ACHN (cell line): ENCODE results near the gene TEX264.

ENCODE experiments used
- DNase-seq: peaks from one replicate; pipeline ENCODE4 v3.0.0-alpha.2; 2015
- in situ Hi-C: cut with HindIII; loops from 2 replicates; pipeline ENCODE4 v1.10.0; 2017; ENCODE audit warnings: low sequenced_read_pairs, low pct_ligation_motif_present, low pct_unique_long_range_greater_than_20kb

The TEX264 gene

GRCh38 chr3:51673181-51673801 is 2.2 kb downstream of the TEX264 start:
- DNase-seq: no peak
- in situ Hi-C loops: no loop called here

GRCh38 chr3:51673802-51674654 is 3.0 kb downstream of the TEX264 start:
- DNase-seq: no peak
- in situ Hi-C loops: no loop called here

- in situ Hi-C loops: no loop called here
- DNase-seq: peak; percentile 43
Measured at GRCh38 chr3:51675201-51675611, 4.2 kb downstream of the TEX264 start.

DNA sequence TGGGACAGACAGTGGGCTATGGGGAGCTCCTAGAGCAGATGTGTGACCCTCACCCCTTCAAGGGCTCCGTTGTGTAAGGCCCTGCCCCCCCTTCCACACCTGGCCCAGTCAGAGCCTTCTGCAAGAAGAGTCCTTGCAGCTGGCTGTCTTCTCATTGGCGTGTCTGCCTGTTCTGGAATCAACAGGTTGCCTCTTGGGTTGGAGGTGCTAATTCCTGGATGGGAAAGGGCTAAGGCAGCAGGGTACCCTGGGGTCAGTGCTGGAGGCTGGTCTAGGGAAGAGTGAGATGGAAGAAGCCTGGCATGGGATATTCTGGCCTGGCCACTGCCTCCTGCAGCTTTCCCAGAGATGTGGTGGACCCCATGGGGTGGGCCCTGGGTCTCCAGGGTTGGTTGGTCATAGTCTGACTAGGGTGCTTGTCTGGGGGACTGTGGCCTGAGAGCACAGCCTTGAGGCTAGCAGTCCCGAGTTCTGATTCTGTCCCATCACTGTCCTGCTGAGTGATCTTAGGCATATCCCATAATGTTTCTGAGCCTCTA is 5.1 kb downstream of the TEX264 start:
- in situ Hi-C loops: no loop called here
- no peak for DNase-seq

DNA sequence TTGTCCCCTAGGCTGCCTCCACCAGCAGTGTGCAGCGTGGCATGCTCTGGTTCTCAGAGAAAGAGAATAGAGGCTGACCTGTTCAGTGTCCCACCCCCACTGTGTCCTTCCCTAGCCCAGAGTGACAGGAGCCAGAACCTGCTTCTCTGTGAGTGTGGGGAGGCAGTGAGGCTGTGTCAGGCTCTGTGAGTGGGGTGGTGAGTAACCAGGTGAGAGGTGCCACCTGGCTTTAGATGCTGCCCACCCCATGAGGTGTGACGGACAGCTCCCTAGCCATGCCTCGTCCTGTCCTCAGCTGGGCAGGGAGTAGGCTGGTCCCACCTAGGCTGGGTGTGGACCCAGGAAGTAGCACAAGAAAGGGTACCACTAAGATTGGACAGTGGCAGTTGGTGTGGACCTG is 6.3 kb downstream of the TEX264 start:
- no peak for DNase-seq
- in situ Hi-C loops: no loop called here

DNA sequence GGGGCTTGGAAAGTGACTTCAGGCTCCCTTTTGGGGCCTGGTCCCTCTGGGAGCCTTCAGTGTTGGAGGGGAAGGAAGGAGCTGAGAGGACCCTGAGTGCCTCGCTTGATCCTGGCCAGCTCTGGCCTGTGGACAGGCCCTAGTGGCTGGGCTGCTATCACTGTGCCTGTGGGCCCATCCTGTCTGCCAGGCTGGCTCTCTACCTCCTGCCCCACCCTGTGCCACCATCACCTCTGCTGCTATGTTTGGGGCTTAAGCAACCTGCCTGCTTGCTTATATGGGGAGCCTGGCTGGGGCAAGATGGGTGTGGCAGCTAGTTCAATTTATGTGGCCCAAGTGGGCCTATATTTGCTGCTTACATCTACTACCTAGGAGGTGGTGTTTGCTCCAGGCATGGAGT is 7.1 kb downstream of the TEX264 start:
- DNase-seq: no peak
- in situ Hi-C loops: no loop called here

DNA sequence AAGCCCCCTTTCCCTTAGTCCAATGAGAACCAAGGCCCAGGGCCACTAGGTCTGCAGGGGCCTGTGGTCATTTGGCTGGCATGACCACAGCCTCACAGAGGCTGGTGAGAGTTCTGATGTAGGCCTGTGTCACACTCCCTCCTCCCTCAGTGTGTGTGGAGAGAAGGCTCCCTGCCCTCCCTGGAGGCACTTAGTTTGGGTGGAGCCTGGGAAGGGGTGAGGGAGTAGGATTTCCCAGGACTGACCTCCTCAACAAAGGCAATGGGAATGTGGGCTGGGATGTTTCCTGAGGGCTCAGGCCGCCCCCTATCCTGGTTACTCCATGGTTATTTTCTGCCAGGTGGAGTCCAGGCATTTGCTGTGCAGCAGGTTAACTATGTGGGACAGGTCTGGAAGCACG is 7.6 kb downstream of the TEX264 start:
- in situ Hi-C loops: no loop called here
- DNase-seq: no peak

GRCh38 chr3:51679318-51679717 is 8.3 kb downstream of the TEX264 start:
- DNase-seq: no peak
- in situ Hi-C loops: no loop called here

GRCh38 chr3:51679777-51680176 is 8.7 kb downstream of the TEX264 start:
- DNase-seq: no peak
- in situ Hi-C loops: no loop called here

DNA sequence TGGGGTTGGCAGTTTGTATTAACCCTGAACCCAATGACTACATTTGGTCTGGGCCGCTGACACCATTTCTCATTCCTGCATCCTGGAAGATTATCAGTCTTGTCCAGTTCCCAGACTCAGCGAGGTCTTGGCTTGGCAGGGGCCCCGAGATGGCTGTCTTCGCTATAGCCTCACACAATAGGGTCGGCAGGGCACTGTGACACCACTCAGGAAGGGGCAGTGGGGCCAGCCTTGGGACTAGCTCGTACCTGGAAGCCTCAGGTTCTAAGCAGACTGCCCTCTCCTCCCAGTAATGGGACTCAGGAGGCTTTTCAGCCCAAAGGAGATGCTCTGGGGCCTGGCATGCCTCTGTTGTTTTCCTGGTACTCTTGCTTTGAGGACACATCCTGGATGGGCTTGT is 9.1 kb downstream of the TEX264 start:
- no peak for DNase-seq
- in situ Hi-C loops: no loop called here

DNA sequence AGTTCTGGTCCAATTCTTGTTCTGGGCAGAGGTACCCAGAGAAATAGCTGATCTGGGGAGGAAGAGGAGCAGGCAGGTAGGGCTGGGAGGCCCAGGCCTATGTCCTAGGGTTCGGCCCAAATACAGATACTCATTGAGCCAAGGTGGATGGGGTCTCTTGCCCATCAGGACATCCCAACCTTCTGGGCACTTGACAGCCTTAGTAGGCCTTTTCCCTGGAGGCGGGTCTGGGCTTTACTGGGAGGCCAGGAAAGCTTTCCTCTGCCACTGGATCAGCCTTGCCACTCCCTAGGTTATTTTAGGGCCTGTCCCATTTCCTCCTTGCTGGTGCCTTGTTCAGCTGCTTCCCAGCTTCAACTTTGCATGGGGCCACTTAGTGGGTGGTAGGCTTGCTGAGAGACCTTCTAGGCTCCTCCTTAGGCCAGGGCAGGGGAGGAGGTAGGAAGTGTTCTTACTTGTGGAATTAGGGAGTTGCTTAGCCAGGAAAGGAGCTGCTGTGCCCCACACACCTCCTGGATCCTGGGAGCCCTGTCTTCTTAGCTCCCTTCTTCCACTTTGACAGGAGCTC is 9.7 kb downstream of the TEX264 start:
- DNase-seq: no peak
- in situ Hi-C loops: no loop called here

- in situ Hi-C loops: no loop called here
- no peak for DNase-seq
Measured at GRCh38 chr3:51681453-51681852, 10.4 kb downstream of the TEX264 start.

- DNase-seq: peak; percentile 78
- in situ Hi-C loops: no loop called here
Measured at GRCh38 chr3:51682079-51682478, 11.0 kb downstream of the TEX264 start.

- in situ Hi-C loops: no loop called here
- DNase-seq: no peak
Measured at GRCh38 chr3:51682526-51682925, 11.5 kb downstream of the TEX264 start.

- DNase-seq: no peak
- in situ Hi-C loops: no loop called here
Measured at GRCh38 chr3:51683566-51683965, 12.5 kb downstream of the TEX264 start.

- in situ Hi-C loops: no loop called here
- no peak for DNase-seq
Measured at GRCh38 chr3:51684971-51685751, 14.1 kb downstream of the TEX264 start.

GRCh38 chr3:51686056-51686455 is 15.0 kb downstream of the TEX264 start:
- in situ Hi-C loops: no loop called here

GRCh38 chr3:51686512-51687215 is 15.6 kb downstream of the TEX264 start:
- no peak for DNase-seq
- in situ Hi-C loops: no loop called here

More at GRCh38 chr3:51686056-51686455, 15.0 kb downstream of the TEX264 start:
- DNase-seq: no peak
